Fibroblast of villous mesenchyme (primary cell): ENCODE data around the gene SSC4D. TPM values are rescaled to one million over a fixed set of nuclear protein-coding genes. Genes with fewer than 3 reads are reported as not detected.
"Not testable (repeated sequence)": the region's sequence is repeated elsewhere in the genome, so short reads cannot be mapped to it uniquely, and the experiment has no call there.

Experiments used
- DNase-seq: peaks from one replicate; pipeline ENCODE4 v3.0.0-alpha.2; 2010; ENCODE audit warnings: low read depth
- H3K4me3 ChIP-seq: 2 replicates; pipeline ENCODE4 v1.5.1; 2011; ENCODE audit warnings: low read depth, mild to moderate bottlenecking, low read length
- total RNA-seq: library from RNA; depleted of rRNA; stranded (reverse); fragments of >200 nt; gene quantifications from 2 replicates; pipeline ENCODE4 v1.2.3, GENCODE V29; 2012
- TF ChIP-seq, protein P1 (sequence below): IDR thresholded peaks from 2 replicates; pipeline ENCODE4 v1.5.1; 2012; ENCODE audit warnings: low read depth, mild to moderate bottlenecking, low read length; ENCODE audit not compliant: insufficient read depth

Gene SSC4D
- total RNA-seq, 1 donor = 0.43 TPM

DNA sequence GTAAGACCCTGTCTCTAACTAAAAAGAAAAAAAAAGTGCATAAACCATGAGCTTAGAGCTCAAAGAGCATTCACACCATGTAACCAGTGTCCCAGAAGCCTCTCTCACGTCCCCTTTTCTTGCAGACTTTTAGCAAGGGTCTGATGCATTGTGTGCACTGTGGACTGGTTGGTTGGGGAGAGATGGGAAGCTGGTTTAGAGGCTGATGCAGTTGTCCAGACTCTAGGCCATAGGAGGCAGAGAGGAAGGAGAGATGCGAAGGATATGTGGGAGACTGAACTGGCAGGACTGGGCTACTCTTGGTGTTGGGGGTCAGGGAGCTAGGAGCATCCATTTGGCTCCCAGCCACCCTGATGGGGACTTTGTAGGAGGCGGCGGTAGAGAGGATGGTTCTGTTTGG, 1.8 kb downstream of the SSC4D start:
- no peak for DNase-seq
- TF ChIP-seq, protein P1, sequence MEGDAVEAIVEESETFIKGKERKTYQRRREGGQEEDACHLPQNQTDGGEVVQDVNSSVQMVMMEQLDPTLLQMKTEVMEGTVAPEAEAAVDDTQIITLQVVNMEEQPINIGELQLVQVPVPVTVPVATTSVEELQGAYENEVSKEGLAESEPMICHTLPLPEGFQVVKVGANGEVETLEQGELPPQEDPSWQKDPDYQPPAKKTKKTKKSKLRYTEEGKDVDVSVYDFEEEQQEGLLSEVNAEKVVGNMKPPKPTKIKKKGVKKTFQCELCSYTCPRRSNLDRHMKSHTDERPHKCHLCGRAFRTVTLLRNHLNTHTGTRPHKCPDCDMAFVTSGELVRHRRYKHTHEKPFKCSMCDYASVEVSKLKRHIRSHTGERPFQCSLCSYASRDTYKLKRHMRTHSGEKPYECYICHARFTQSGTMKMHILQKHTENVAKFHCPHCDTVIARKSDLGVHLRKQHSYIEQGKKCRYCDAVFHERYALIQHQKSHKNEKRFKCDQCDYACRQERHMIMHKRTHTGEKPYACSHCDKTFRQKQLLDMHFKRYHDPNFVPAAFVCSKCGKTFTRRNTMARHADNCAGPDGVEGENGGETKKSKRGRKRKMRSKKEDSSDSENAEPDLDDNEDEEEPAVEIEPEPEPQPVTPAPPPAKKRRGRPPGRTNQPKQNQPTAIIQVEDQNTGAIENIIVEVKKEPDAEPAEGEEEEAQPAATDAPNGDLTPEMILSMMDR = no peak
- no peak overlapping the region for H3K4me3 ChIP-seq

DNA sequence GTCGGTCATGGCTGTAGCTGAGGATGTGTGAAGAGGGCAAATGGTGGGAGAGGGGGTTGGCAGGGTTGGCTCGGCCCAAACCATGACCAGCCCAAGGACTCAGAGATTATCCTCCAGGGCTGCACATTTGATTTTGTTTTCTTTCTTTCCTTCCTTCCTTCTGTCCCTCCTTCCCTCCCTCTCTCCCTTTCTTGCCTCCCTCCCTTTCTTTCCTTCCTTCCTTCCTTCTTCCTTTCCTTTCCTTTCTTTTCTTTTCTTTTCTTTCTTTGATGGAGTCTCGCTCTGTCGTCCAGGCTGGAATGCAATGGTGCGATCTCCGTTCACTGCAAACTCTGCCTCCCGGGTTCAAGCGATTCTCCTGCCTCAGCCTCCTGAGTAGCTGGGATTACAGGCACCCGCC, 3.8 kb downstream of the SSC4D start:
- TF ChIP-seq, protein P1 = no peak
- DNase-seq = no peak
- no peak overlapping the region for H3K4me3 ChIP-seq

DNA sequence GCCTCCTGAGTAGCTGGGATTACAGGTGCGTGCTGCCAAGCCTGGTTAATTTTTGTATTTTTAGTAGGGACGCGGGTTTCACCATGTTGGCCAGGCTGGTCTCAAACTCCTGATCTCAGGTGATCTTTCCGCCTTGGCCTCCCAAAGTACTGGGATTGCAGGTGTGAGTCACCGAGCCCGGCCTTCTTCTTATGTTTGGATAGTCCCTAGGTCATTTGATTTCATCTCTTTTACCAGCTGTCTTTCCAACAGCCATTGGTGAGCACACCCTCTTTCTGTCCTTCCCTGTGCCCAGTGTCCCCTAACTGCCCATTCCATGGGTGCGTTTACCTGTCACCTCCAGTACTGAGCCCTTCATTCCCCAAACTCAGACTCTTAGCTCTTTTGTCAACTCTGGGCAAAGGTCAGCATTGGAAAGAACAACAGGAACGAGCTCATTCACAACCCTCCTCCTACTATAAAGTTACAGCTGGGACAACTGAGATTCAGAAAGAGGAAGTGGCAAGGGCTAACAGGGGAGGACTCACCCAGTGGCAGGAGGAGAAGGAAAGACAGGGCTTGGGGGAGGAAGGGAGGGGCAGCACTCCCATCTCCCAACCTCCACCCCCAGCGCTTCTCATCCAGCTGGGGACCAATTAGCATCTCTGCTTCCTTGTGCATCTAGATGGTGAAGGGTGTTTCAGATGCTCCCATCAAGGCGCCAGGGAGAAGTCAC, 5.6 kb downstream of the SSC4D start:
- TF ChIP-seq, protein P1 = no peak
- no peak for DNase-seq
- no peak overlapping the region for H3K4me3 ChIP-seq

DNA sequence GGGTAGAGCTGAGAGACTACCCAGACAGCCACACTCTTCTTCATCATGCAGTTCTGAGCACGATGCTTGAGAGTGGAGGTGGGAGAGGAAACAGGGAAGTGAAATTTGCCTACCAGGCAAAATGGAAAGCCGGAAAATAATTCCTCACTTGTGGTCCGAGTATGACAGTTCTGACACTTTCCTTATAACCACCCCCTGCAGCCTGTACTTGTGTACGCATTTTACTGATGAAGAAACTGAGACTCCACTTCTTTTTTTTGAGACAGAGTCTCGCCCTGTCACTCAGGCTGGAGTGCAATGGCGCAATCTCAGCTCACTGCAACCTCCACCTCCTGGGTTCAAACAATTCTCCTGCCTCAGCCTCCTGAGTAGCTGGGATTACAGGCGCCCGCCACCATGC, 6.4 kb downstream of the SSC4D start:
- not testable (repeated sequence) for H3K4me3 ChIP-seq, DNase-seq

DNA sequence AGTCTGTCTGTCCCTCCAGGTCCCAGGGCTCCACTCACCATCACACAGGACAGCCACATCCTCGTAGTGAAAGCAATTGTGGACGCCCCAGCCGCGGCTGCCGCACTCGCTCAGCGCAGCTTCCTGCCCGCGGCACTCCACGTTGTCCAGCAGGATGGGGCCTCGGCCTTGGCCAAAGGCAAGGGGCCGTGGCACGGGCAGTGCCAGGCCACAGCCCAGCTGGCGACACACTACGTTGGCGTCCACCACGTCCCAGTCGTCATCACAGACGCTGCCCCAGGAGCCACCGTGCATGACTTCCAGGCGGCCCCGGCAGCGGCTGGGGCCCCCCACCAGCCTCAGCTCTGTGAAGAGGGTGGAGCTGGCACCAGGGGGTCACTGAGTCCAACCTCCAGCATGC, 9.2 kb downstream of the SSC4D start:
- DNase-seq = no peak
- H3K4me3 ChIP-seq = no peak overlapping the region
- TF ChIP-seq, protein P1 = no peak

DNA sequence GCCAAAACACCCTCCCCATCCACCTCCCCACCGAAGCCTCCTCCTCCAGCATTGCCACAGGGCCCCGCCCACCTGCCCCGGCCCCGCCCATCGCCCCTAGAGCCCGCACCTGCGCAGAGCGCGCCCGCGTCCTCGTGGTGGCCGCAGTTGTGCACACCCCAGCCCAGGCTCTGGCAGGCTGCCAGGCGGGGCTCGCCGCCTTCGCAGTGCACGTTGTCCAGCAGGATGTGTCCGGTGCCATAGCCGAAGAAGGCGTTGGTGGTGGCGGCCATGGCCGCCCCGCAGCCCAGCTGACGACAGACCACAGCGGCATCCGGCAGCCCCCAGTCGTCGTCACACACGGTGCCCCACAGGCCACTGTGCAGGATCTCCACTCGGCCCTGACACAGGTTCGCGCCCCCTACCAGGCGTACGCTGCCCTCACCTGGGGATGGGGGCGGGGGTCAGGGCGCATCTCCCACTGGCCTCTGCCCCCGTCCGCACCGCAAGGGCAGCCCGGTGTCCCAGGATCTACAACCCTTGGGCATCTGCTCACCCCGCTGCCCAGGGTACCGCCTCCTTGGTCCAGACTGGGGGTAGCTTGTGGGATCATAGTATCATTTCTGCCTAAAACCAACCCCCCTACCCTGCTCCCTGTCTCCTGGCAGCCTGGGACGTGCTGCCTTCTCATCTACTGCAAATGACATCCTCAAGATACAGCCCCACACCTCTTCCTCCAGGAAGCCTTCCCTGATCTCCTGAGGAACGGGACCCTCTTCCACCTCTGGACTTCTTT, 11.9 kb downstream of the SSC4D start:
- H3K4me3 ChIP-seq = peak overlapping the region; percentile 55
- TF ChIP-seq, protein P1 = no peak
- peak; percentile 65 for DNase-seq

DNA sequence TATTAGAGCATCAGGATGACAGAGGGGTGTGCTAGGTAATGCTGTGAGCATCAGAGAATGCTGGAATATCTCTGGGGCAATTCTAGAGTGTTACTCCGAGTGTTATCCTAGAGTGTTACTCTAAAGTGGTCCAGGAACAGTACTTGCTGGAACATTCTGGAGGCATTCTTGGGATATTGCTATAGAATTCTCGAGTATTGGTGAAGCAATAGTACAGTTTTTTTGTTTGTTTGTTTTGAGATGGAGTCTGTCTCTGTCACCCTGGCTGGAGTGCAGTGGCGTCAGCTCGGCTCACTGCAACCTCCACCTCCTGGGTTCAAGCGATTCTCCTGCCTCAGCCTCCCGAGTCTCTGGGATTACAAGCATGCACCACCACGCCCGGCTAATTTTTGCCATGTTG, 12.6 kb downstream of the SSC4D start:
- TF ChIP-seq, protein P1 = no peak
- DNase-seq = no peak
- no peak overlapping the region for H3K4me3 ChIP-seq
